SK-N-SH treated with all-trans-retinoic acid at 6 μM for 48 hours (cell line): Measurements from ENCODE around the gene GXYLT1.

ENCODE experiments used
- ESRRG ChIP-seq: fragments of 250-450 bp; sonication (Bioruptor Pico); IDR thresholded peaks from 2 replicates; pipeline ENCODE4 v1.6.1; 2021; ENCODE audit warnings: mild to moderate bottlenecking
- OSR1 ChIP-seq: fragments of 250-450 bp; sonication (Bioruptor Pico); IDR thresholded peaks from 2 replicates; pipeline ENCODE4 v1.8.0; 2022; ENCODE audit warnings: moderate library complexity, mild to moderate bottlenecking, inconsistent platforms
- SNAI2 ChIP-seq: fragments of 250-450 bp; sonication (Bioruptor Pico); IDR thresholded peaks from 2 replicates; pipeline ENCODE4 v1.5.0; 2020; ENCODE audit warnings: mild to moderate bottlenecking, moderate library complexity
- TOX ChIP-seq: fragments of 250-450 bp; sonication (Bioruptor Pico); IDR thresholded peaks from 2 replicates; pipeline ENCODE4 v1.8.0; 2021; ENCODE audit warnings: mild to moderate bottlenecking, moderate library complexity, borderline replicate concordance
- ZNF70 ChIP-seq: fragments of 450-650 bp; formaldehyde crosslinking; IDR thresholded peaks from 2 replicates; pipeline ENCODE4 v1.5.0; 2020; ENCODE audit warnings: mild to moderate bottlenecking, moderate library complexity

DNA sequence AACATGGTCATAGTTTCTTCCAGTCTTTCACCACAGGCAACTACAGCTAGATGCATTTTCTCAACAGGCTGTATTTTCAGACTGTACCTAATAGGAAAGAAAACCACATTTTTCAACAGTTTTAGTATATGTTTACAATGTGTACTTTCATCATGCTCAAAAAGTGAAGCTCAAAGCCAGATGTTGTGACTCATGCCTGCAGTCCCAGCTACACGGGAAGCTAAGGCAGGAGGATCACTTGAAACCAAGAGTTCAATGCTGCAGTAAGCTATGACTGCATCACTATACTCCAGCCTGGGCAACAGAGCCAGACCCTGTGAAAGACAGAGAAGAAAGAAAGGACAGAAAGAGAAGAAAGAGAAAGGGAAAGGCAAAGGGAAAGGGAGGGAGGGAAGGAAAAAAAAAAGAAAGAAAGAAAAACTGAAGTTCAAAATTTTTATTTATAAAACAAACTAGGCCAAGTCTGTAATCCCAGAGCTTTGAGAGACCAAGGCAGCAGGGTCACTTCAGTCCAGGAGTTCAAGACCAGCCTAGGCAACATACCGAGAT, 25.5 kb downstream of the GXYLT1 start:
- no peak for TF ChIP-seq ZNF70 (CRISPR knock-in tag)
- no peak for TF ChIP-seq TOX (CRISPR knock-in tag)
- TF ChIP-seq SNAI2 (CRISPR knock-in tag), result no peak
- no peak for TF ChIP-seq OSR1 (CRISPR knock-in tag)
- no peak for TF ChIP-seq ESRRG (CRISPR knock-in tag)
